Midbrain (tissue), 1 donor: ENCODE measurements around the gene ESF1.

Experiments used
- DNase-seq: peaks from one replicate; lab custom pipeline; 2025; lab: John Stamatoyannopoulos, UW

The ESF1 gene

GRCh38 chr20:13678944-13679343 lies 105.8 kb downstream of the ESF1 start:
- no peak for DNase-seq

DNA sequence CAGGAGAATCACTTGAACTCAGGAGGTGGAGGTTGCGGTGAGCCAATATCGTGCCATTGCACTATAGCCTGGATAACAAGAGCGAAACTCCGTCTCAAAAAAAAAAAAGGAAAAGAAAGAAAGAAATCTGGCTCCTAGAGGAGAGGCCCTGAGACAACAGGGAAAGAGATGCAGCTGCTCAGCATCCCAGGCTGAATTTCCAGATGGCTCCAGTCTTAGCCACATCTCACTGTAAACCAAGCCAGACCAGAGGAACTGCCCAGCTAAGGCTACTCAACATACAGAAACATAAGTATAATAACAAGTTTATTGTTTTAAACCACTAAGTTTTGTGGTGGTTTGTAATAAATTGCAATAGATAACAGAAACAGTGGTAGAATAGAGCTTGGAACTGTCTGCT lies 107.5 kb downstream of the ESF1 start:
- DNase-seq: no peak

DNA sequence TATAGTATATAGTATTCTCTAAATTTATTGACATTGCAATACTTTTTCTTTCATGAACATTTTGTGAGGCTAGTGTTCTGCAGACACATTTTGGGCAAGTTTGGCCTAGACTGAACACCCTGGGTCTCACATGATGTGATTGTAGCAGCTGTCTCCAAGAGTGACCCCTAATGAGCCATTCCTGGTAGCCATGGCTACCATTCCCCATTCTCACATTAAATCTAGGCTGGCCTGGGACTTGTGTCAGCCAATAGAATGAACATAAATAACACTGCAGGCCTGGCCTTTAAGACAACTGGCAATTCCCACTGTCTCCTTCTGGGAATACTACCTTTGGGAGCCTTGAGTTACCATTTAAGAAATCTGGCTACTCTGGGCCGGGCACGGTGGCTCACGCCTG lies 108.0 kb downstream of the ESF1 start:
- no peak for DNase-seq

DNA sequence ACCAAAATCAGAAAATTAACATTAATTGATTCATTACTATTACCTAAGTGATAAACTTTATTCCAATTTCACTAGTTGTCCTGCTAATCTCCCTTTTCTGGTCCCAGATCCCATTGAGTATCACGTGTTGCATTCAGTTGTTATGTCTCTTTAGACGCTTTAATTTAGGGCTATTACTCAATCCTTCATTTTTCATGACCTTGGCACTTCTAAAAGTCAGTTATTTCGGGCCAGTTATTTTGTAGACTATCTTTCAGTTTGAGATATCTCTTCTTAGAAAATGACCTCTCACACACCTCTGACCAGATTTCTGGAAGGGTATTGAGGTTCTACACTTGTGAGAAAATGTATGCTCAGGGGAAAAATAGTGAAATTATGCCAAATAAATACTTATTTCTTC lies 112.0 kb downstream of the ESF1 start:
- no peak for DNase-seq

DNA sequence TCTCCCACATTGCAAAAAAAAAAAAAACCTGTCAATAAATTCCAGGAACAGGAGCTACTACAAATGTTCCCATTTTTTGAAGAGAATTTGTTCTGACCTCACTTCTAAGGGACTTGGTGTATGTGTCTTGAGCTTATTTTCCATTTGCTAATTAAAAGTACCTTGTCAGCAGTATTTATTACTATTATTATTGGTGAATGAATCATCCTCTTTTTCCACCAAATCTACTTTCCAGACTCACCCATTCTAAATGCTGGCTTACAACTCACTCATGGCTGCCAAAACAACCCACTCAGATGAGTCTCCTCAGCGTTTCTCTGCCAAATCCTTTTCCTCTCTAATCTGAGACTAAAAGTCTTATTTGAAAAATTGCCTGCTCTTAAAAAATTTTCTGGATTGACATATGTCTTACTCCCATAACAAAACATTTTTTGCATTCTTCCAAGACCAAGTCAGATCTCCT lies 112.8 kb downstream of the ESF1 start:
- no peak for DNase-seq

- no peak for DNase-seq
These were observed 113.2 kb downstream of the ESF1 start for GRCh38 chr20:13671512-13671911.

DNA sequence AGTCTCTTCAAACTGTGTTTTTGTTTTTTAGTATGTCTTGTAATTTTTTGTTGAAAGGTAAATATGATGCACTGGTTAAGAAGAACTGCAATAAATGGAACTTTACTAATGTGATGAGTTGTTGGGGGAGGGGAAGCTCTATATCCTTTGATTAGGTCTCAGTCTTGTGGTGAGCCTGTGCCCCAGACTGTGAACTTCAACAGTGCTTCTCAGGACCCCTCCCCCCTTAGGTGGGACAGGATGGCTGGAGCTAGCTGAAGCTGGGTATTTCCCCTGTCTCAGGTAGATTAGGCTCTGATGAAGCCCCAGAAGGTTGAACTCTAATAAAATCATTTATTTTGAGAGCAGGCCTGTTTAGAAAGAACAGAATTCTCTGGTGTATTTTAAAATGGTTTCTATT lies 114.6 kb downstream of the ESF1 start:
- no peak for DNase-seq

- no peak for DNase-seq
These were observed 118.9 kb downstream of the ESF1 start for GRCh38 chr20:13665709-13666395.
